ENCODE results near the gene TEX28.
"Not testable (repeated sequence)": the region's sequence is repeated elsewhere in the genome, so short reads cannot be mapped to it uniquely, and the experiment has no call there.

- not testable (repeated sequence) for TF ChIP-seq CTCF (conservative IDR thresholded peaks at IDR 0.05; ENCODE audit: low read depth, low read length); EZH2 (IDR thresholded peaks at IDR 0.05; ENCODE audit: borderline replicate concordance, low read depth, low read length, poor library complexity, severe bottlenecking)
These were observed 31.9 kb downstream of the TEX28 start for GRCh38 chrX:154263072-154263471.
